Smooth muscle cell (in vitro differentiated cells): Measurements from ENCODE around the gene BRCA1. TPM values are rescaled to one million over a fixed set of nuclear protein-coding genes. Genes with fewer than 3 reads are reported as not detected.

Source experiments
- DNase-seq: peaks from one replicate; lab custom pipeline; 2025; ENCODE audit not compliant: unreplicated experiment; lab: John Stamatoyannopoulos, UW
- H2AFZ ChIP-seq: fragments of 200-600 bp; sonication (generic); 2 replicates; pipeline ENCODE4 v1.6.0; 2016; ENCODE audit warnings: antibody characterized with exemption, low read depth, mild to moderate bottlenecking
- H3F3A ChIP-seq: fragments of 200-600 bp; sonication (generic); 2 replicates; pipeline ENCODE4 v1.6.0; 2017; ENCODE audit warnings: antibody characterized with exemption, low read depth
- H3K27ac ChIP-seq: fragments of 200-600 bp; sonication (generic); 2 replicates; pipeline ENCODE4 v1.5.1; 2016; ENCODE audit warnings: low read depth, mild to moderate bottlenecking
- H3K27me3 ChIP-seq: fragments of 200-600 bp; sonication (generic); 2 replicates; pipeline ENCODE4 v1.6.1; 2016; ENCODE audit warnings: low read depth, mild to moderate bottlenecking
- H3K36me3 ChIP-seq: fragments of 200-600 bp; sonication (generic); 2 replicates; pipeline ENCODE4 v1.5.1; 2016; ENCODE audit warnings: low read depth
- H3K4me1 ChIP-seq: fragments of 200-600 bp; sonication (generic); 2 replicates; pipeline ENCODE4 v1.5.1; 2016; ENCODE audit warnings: low read depth
- H3K4me2 ChIP-seq: fragments of 200-600 bp; sonication (generic); 2 replicates; pipeline ENCODE4 v1.6.0; 2016; ENCODE audit warnings: mild to moderate bottlenecking
- H3K4me3 ChIP-seq: fragments of 200-600 bp; sonication (generic); 2 replicates; pipeline ENCODE4 v1.5.1; 2016; ENCODE audit warnings: mild to moderate bottlenecking
- H3K79me2 ChIP-seq: fragments of 200-600 bp; sonication (generic); 2 replicates; pipeline ENCODE4 v1.6.0; 2016; ENCODE audit warnings: low read depth, mild to moderate bottlenecking
- H3K9ac ChIP-seq: fragments of 200-600 bp; sonication (generic); 2 replicates; pipeline ENCODE4 v1.6.0; 2016; ENCODE audit warnings: low read depth
- H3K9me3 ChIP-seq: fragments of 200-600 bp; sonication (generic); replicated peaks from 2 replicates; pipeline ENCODE4 v1.5.1; 2016; ENCODE audit warnings: low read depth
- H4K20me1 ChIP-seq: fragments of 200-600 bp; sonication (generic); 2 replicates; pipeline ENCODE4 v1.6.0; 2016; ENCODE audit warnings: low read depth
- WGBS: methylation state at CpG from one replicate; pipeline ENCODE4 v1.1.7; 2016; ENCODE audit warnings: low lambda C conversion rate; 5-methylcytosine and 5-hydroxymethylcytosine counted together
- polyA plus RNA-seq: library from polyadenylated mRNA; unstranded; fragments of >200 nt; fragmentation: Nextera tagmentation; extraction: Ambion mirVana; gene quantifications from 2 replicates; pipeline ENCODE4 v1.2.1, GENCODE V29; 2016
- total RNA-seq: library from RNA; depleted of rRNA; stranded (reverse); fragments of >200 nt; gene quantifications from 2 replicates; pipeline ENCODE4 v1.2.3, GENCODE V29; 2014
- TF ChIP-seq, protein P1 (sequence below): fragments of 200-600 bp; sonication (generic); IDR thresholded peaks from 2 replicates; pipeline ENCODE4 v1.5.1; 2017; ENCODE audit warnings: borderline replicate concordance, mild to moderate bottlenecking, antibody characterized with exemption; ENCODE audit not compliant: insufficient read depth, poor library complexity, severe bottlenecking

BRCA1 gene
- total and polyA plus RNA-seq, 2 experiments from 2014 or later, result 5.4 to 22.7 TPM

GRCh38 chr17:43028221-43028861, 96.8 kb downstream of the BRCA1 start:
- Histone ChIP-seq H3K4me2 (no peak overlapping the region), H3K27me3 (no peaks in the 10 kb centered on the region), H4K20me1 (no peaks in the 10 kb centered on the region), H3K4me1 (peaks cover 2% of the 10 kb centered on the region), H3K36me3 (no peaks in the 10 kb centered on the region), H3K9ac (no peak overlapping the region), H3K9me3 (no peaks in the 10 kb centered on the region), H3K4me3 (no peak overlapping the region), H3K79me2 (no peaks in the 10 kb centered on the region), H3F3A (peaks cover 2% of the 10 kb centered on the region), H3K27ac (no peak overlapping the region), H2AFZ (no peak overlapping the region)
- TF ChIP-seq, protein P1, sequence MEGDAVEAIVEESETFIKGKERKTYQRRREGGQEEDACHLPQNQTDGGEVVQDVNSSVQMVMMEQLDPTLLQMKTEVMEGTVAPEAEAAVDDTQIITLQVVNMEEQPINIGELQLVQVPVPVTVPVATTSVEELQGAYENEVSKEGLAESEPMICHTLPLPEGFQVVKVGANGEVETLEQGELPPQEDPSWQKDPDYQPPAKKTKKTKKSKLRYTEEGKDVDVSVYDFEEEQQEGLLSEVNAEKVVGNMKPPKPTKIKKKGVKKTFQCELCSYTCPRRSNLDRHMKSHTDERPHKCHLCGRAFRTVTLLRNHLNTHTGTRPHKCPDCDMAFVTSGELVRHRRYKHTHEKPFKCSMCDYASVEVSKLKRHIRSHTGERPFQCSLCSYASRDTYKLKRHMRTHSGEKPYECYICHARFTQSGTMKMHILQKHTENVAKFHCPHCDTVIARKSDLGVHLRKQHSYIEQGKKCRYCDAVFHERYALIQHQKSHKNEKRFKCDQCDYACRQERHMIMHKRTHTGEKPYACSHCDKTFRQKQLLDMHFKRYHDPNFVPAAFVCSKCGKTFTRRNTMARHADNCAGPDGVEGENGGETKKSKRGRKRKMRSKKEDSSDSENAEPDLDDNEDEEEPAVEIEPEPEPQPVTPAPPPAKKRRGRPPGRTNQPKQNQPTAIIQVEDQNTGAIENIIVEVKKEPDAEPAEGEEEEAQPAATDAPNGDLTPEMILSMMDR, result no peak
- 94% methylated on average over 17 of the region's 17 CpGs for WGBS
- no peak for DNase-seq

DNA sequence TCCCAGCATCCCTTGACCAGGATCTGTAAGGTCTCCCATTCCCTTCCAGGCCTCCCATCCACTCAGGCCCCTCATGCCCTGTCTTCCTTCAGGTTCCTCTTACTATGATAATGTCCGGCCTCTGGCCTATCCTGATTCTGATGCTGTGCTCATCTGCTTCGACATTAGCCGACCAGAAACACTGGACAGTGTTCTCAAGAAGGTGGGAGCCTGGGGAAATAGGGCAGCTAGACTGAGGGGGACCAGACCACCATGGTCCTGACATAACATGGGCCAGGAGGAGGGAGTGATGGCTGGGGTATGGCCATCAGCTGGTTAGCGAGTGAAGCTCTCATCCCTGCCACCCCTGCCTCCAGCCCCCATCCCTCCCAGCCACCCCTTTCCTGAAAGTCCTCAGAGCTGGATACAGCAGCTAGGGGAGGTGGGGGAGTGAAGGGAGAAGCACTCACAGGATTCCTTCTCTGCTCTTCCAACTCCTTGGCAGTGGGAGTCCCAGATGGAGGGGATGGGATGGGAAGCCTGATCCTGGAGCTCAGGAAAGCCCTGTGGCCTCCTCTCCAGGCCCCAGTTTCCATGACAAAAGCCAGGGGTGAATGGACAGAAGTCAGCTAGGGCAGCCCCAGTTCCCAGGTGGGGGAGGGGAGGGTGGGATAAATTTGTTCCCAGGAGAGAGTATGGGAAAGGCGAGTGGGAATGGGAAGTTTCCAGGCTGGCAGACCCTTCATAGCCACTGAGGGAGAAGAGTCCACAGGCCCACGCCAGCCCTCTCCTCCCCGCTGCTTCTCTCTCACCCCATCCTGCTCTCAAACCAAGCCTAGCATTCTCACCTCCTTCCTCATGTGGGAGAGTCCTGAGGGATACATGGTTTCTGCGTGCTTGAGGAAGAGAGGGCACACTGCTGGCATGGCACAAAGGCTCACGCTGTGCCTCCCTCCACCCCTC, 97.8 kb downstream of the BRCA1 start:
- Histone ChIP-seq H3F3A (peaks cover 2% of the 10 kb centered on the region), H2AFZ (no peak overlapping the region), H3K9ac (no peak overlapping the region), H3K36me3 (no peaks in the 10 kb centered on the region), H3K27ac (no peak overlapping the region), H3K4me1 (no peaks in the 10 kb centered on the region), H4K20me1 (no peaks in the 10 kb centered on the region), H3K4me2 (no peak overlapping the region), H3K4me3 (no peak overlapping the region), H3K27me3 (no peaks in the 10 kb centered on the region), H3K79me2 (no peaks in the 10 kb centered on the region), H3K9me3 (no peaks in the 10 kb centered on the region)
- TF ChIP-seq, protein P1, result no peak
- 87% methylated on average over 9 of the region's 9 CpGs for WGBS
- no peak for DNase-seq

GRCh38 chr17:43026595-43026994, 98.6 kb downstream of the BRCA1 start:
- H3K4me3 ChIP-seq, result no peak overlapping the region
- DNase-seq, result no peak
- TF ChIP-seq, protein P1, result no peak
- H3K36me3 ChIP-seq, result no peaks in the 10 kb centered on the region
- H3K27ac ChIP-seq, result no peak overlapping the region
- H3K9me3 ChIP-seq, result no peaks in the 10 kb centered on the region
- no peak overlapping the region for H2AFZ ChIP-seq
- whole genome bisulfite sequencing, result 88% methylated on average over 5 of the region's 5 CpGs
- H3F3A ChIP-seq, result peaks cover 2% of the 10 kb centered on the region
- no peaks in the 10 kb centered on the region for H4K20me1 ChIP-seq
- H3K79me2 ChIP-seq, result peaks cover 4% of the 10 kb centered on the region
- H3K9ac ChIP-seq, result no peak overlapping the region
- no peak overlapping the region for H3K4me2 ChIP-seq
- no peaks in the 10 kb centered on the region for H3K27me3 ChIP-seq
- no peaks in the 10 kb centered on the region for H3K4me1 ChIP-seq
